Astrocyte (in vitro differentiated cells and primary cell): ENCODE measurements around the gene APBB2. TPM values are rescaled to one million over a fixed set of nuclear protein-coding genes. Genes with fewer than 3 reads are reported as not detected.

ENCODE experiments used
- DNase-seq: peaks from one replicate; pipeline ENCODE4 v3.0.0-alpha.2; 2010; ENCODE audit warnings: low read depth
- FAIRE-seq: peaks from 2 replicates; lab custom pipeline; 2011; peaks lifted over from hg19 to GRCh38; lab: Jason Lieb, UNC
- H2AFZ ChIP-seq: 2 replicates; pipeline ENCODE4 v1.6.0; 2012; ENCODE audit warnings: low read depth, low read length, inconsistent platforms
- H3K27ac ChIP-seq: 2 replicates; pipeline ENCODE4 v1.5.1; 2011; ENCODE audit warnings: low read depth, low read length, inconsistent platforms
- H3K27me3 ChIP-seq: 2 replicates; pipeline ENCODE4 v1.6.0; 2011; ENCODE audit warnings: low read length, inconsistent platforms; ENCODE audit not compliant: insufficient read depth
- H3K36me3 ChIP-seq: 2 replicates; pipeline ENCODE4 v1.5.1; 2011; ENCODE audit warnings: low read length, inconsistent platforms; ENCODE audit not compliant: insufficient read depth
- H3K4me1 ChIP-seq: 2 replicates; pipeline ENCODE4 v1.5.1; 2011; ENCODE audit warnings: low read length, inconsistent platforms; ENCODE audit not compliant: insufficient read depth
- H3K4me2 ChIP-seq: 2 replicates; pipeline ENCODE4 v1.6.0; 2012; ENCODE audit warnings: low read length, inconsistent platforms
- H3K4me3 ChIP-seq: 2 replicates; pipeline ENCODE4 v1.5.1; 2011; ENCODE audit warnings: low read depth, mild to moderate bottlenecking, low read length, inconsistent platforms; ENCODE audit not compliant: insufficient read depth
- H3K79me2 ChIP-seq: 2 replicates; pipeline ENCODE4 v1.6.0; 2012; ENCODE audit warnings: mild to moderate bottlenecking, low read length, inconsistent platforms; ENCODE audit not compliant: insufficient read depth
- H3K9ac ChIP-seq: 2 replicates; pipeline ENCODE4 v1.6.0; 2012; ENCODE audit warnings: mild to moderate bottlenecking, low read length, inconsistent platforms
- H3K9me3 ChIP-seq: 2 replicates; pipeline ENCODE4 v1.5.1; 2012; ENCODE audit warnings: low read depth, mild to moderate bottlenecking, low read length, inconsistent platforms; ENCODE audit not compliant: insufficient read depth
- H4K20me1 ChIP-seq: 2 replicates; pipeline ENCODE4 v1.6.0; 2012; ENCODE audit warnings: low read length, inconsistent platforms; ENCODE audit not compliant: insufficient read depth
- H3K27ac Mint-ChIP-seq: one replicate; pipeline ENCODE4 v1.8.0; 2021; ENCODE audit warnings: mild to moderate bottlenecking, mixed read lengths; ENCODE audit not compliant: unreplicated experiment
- H3K27me3 Mint-ChIP-seq: one replicate; pipeline ENCODE4 v1.8.0; 2021; ENCODE audit warnings: low read depth, mixed read lengths; ENCODE audit not compliant: unreplicated experiment
- H3K36me3 Mint-ChIP-seq: one replicate; pipeline ENCODE4 v1.8.0; 2021; ENCODE audit warnings: low read depth, mixed read lengths; ENCODE audit not compliant: unreplicated experiment
- H3K4me1 Mint-ChIP-seq: one replicate; pipeline ENCODE4 v1.8.0; 2021; ENCODE audit warnings: low read depth, mixed read lengths; ENCODE audit not compliant: unreplicated experiment
- H3K4me3 Mint-ChIP-seq: one replicate; pipeline ENCODE4 v1.8.0; 2021; ENCODE audit warnings: mild to moderate bottlenecking, moderate library complexity, mixed read lengths; ENCODE audit not compliant: unreplicated experiment
- H3K9me3 Mint-ChIP-seq: one replicate; pipeline ENCODE4 v1.8.0; 2021; ENCODE audit warnings: mild to moderate bottlenecking, mixed read lengths; ENCODE audit not compliant: unreplicated experiment
- EZH2 ChIP-seq: IDR thresholded peaks from 2 replicates; pipeline ENCODE4 v1.6.1; 2012; ENCODE audit warnings: mild to moderate bottlenecking, low read length, inconsistent platforms; ENCODE audit not compliant: insufficient read depth
- total RNA-seq: library from RNA; stranded (reverse); gene quantifications from 2 replicates; pipeline ENCODE4 v1.2.1, GENCODE V29; 2021
- TF ChIP-seq, protein P1 (sequence below): IDR thresholded peaks from 2 replicates; pipeline ENCODE4 v1.5.1; 2011; ENCODE audit warnings: low read depth, mild to moderate bottlenecking, inconsistent platforms, low read length, moderate library complexity; ENCODE audit not compliant: insufficient read depth

Gene APBB2
- total RNA-seq, 1 donor from 2014 or later, result 173 TPM

DNA sequence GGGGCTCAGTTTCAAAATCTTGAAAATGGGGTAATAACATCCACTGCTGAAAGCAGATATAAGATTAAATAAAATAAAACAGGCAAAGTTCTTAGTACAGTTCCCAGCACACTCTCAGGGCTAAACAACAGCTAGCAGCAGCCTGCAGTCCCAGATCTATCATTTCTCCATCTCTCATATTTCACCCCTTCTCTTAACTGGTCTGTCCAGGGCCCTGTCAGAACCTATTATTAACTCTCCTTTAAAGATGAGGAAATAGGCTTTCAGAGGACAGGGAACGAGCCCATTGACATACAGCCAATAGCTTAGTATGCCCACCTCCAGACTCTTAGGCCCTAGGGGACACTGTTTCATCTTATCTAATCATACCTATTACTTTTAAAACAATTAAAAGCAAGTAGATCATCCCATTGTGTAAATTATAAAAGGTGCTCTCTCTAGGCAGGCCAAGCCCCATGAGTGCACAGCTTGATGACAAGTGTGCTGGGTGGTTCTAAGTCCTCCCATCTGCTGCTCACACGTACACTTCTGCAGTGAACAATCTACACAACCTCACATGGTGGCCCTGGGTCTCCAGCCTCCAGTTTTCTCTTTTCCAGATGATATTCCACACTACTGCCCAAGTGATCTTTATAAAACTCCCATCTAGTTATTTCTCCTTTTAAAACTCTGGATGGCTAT is 119.0 kb downstream of the APBB2 start:
- H3K4me3 Mint-ChIP-seq, result peak overlapping the region; percentile 1
- FAIRE-seq, result no peak
- H3K4me3 ChIP-seq, result no peak overlapping the region
- no peaks in the 10 kb centered on the region for H3K36me3 ChIP-seq
- no peak overlapping the region for H2AFZ ChIP-seq
- H3K27me3 ChIP-seq, result no peaks in the 10 kb centered on the region
- peak overlapping the region; percentile 40 for H3K27ac ChIP-seq
- H3K4me2 ChIP-seq, result peak overlapping the region; percentile 39
- peaks cover 23% of the 10 kb centered on the region for H3K79me2 ChIP-seq
- DNase-seq, result no peak
- no peaks in the 10 kb centered on the region for H3K9me3 ChIP-seq
- peaks cover 11% of the 10 kb centered on the region for H3K36me3 Mint-ChIP-seq
- peaks cover 8% of the 10 kb centered on the region for H3K4me1 ChIP-seq
- H3K27me3 Mint-ChIP-seq, result no peaks in the 10 kb centered on the region
- peak overlapping the region; percentile 82 for H3K27ac Mint-ChIP-seq
- no peak overlapping the region for H3K9ac ChIP-seq
- H3K9me3 Mint-ChIP-seq, result no peaks in the 10 kb centered on the region
- H4K20me1 ChIP-seq, result peaks cover 10% of the 10 kb centered on the region
- TF ChIP-seq, protein P1, sequence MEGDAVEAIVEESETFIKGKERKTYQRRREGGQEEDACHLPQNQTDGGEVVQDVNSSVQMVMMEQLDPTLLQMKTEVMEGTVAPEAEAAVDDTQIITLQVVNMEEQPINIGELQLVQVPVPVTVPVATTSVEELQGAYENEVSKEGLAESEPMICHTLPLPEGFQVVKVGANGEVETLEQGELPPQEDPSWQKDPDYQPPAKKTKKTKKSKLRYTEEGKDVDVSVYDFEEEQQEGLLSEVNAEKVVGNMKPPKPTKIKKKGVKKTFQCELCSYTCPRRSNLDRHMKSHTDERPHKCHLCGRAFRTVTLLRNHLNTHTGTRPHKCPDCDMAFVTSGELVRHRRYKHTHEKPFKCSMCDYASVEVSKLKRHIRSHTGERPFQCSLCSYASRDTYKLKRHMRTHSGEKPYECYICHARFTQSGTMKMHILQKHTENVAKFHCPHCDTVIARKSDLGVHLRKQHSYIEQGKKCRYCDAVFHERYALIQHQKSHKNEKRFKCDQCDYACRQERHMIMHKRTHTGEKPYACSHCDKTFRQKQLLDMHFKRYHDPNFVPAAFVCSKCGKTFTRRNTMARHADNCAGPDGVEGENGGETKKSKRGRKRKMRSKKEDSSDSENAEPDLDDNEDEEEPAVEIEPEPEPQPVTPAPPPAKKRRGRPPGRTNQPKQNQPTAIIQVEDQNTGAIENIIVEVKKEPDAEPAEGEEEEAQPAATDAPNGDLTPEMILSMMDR, result no peak
- no peak for TF ChIP-seq EZH2
- H3K4me1 Mint-ChIP-seq, result peaks cover 43% of the 10 kb centered on the region

DNA sequence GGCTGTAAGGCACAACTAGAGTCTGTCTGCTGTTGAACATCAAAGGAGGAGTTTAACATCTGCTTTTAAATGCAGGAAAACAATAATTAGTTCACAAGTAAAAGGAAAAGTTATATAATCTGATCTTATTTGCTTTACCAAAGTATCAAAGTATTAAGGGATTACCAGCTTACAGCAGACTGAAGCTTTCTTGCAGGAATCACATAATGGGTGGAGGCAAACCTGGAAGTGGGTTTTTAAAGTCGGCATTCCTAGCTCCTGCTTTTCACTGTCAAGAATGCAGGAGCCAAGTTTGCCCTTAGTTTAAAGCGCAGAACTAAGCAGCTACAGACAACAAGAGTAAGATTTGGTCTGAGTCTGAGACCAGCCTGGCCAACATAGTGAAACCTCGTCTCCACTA is 122.2 kb downstream of the APBB2 start:
- TF ChIP-seq EZH2, result no peak
- TF ChIP-seq, protein P1, result no peak
- FAIRE-seq, result no peak
- H3K9me3 Mint-ChIP-seq, result no peaks in the 10 kb centered on the region

DNA sequence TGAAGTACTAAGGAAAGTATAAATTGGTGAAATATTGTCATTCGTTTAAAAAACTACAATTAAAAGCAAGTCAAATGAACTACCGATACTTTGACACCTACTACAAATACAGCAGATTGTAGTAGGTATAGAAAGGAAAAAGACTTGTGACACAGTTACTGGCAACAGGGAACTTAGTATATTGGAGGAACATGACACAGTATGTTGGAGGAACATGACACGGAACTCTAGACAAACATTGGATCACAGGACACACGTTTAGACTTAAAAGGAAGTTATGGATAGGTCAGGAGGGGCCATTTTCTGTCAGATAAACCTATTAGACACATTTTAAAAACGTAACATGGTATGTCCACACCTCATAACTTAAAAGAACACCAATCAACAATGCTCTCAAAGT is 132.5 kb downstream of the APBB2 start:
- H3K27ac Mint-ChIP-seq, result no peak overlapping the region
- no peak overlapping the region for H3K4me3 ChIP-seq
- H3K9ac ChIP-seq, result no peak overlapping the region
- FAIRE-seq (no peak), DNase-seq (no peak)
- H2AFZ ChIP-seq, result no peak overlapping the region
- peaks cover 14% of the 10 kb centered on the region for H3K4me1 Mint-ChIP-seq
- no peaks in the 10 kb centered on the region for H3K4me1 ChIP-seq
- H4K20me1 ChIP-seq, result peaks cover 46% of the 10 kb centered on the region
- H3K9me3 Mint-ChIP-seq, result peaks cover 13% of the 10 kb centered on the region
- no peaks in the 10 kb centered on the region for H3K27me3 Mint-ChIP-seq
- H3K9me3 ChIP-seq, result no peaks in the 10 kb centered on the region
- no peaks in the 10 kb centered on the region for H3K27me3 ChIP-seq
- no peak overlapping the region for H3K4me2 ChIP-seq
- no peak overlapping the region for H3K4me3 Mint-ChIP-seq
- no peak overlapping the region for H3K27ac ChIP-seq
- TF ChIP-seq, protein P1, result no peak
- no peak for TF ChIP-seq EZH2
- H3K36me3 ChIP-seq, result no peaks in the 10 kb centered on the region
- H3K79me2 ChIP-seq, result peaks cover 52% of the 10 kb centered on the region
- H3K36me3 Mint-ChIP-seq, result peaks cover 13% of the 10 kb centered on the region

More for the DNA sequence above, 122.2 kb downstream of the APBB2 start:
- no peaks in the 10 kb centered on the region for H3K36me3 ChIP-seq
- peaks cover 35% of the 10 kb centered on the region for H3K79me2 ChIP-seq
- no peaks in the 10 kb centered on the region for H3K27me3 ChIP-seq
- H4K20me1 ChIP-seq, result peaks cover 20% of the 10 kb centered on the region
- H3K4me1 ChIP-seq, result peaks cover 8% of the 10 kb centered on the region
- H3K4me3 ChIP-seq, result no peak overlapping the region
- DNase-seq, result no peak
- peaks cover 11% of the 10 kb centered on the region for H3K36me3 Mint-ChIP-seq
- H3K4me2 ChIP-seq, result no peak overlapping the region
- no peaks in the 10 kb centered on the region for H3K27me3 Mint-ChIP-seq
- H3K4me3 Mint-ChIP-seq, result no peak overlapping the region
- no peak overlapping the region for H3K27ac ChIP-seq
- H3K4me1 Mint-ChIP-seq, result peaks cover 34% of the 10 kb centered on the region
- H2AFZ ChIP-seq, result no peak overlapping the region
- H3K27ac Mint-ChIP-seq, result no peak overlapping the region
- no peaks in the 10 kb centered on the region for H3K9me3 ChIP-seq
- H3K9ac ChIP-seq, result no peak overlapping the region
